ENCODE data around the gene POFUT2.

DNA sequence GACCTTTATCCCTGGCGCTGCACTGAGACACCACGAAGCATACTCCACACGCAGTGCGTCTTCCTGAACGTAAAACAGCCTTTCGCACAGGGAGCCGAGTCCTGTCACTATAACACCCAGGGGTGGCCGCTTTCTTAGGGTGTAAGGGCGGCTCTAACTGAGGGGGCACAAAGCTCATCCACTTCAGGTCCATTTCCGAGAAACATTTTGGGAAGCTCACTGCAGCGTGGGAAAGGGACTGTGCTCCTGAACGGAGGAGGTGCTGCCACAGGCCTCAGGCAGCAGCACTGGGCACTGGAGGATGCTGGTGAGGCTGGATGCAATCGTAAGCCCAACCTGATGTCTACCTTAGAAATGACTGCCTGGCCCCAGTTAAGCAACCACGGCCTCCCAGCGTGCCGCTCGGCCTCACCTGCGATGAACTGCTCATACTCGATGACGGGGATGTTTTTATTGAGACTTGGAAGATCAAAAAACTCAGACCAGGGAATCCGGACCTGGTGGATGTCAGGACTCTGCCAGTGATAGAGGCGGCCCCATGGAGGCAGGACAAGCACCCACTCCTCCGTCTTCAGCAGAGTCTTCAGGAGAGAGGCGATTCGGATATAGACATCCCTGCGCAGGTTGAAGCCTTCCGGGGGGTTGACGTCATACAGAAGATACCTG is 2.3 kb downstream of the POFUT2 start:
- TF ChIP-seq ZC3H10 (CRISPR knock-in tag; IDR thresholded peaks at IDR 0.05) (no peak), PATZ1 (CRISPR knock-in tag; IDR thresholded peaks at IDR 0.05; ENCODE audit: borderline replicate concordance) (no peak), ARNTL (CRISPR knock-in tag; IDR thresholded peaks at IDR 0.05; ENCODE audit: borderline replicate concordance, low read depth) (no peak), ZNF565 (CRISPR knock-in tag; conservative IDR thresholded peaks at IDR 0.05; ENCODE audit: low read depth) (no peak), ZFP30 (CRISPR knock-in tag; IDR thresholded peaks at IDR 0.05) (no peak), TOX (CRISPR knock-in tag; IDR thresholded peaks at IDR 0.05; ENCODE audit: borderline replicate concordance) (no peak), TCF4 (CRISPR knock-in tag; IDR thresholded peaks at IDR 0.05; ENCODE audit: borderline replicate concordance) (no peak), ZNF8 (CRISPR knock-in tag; IDR thresholded peaks at IDR 0.05) (no peak), PPARA (CRISPR knock-in tag; IDR thresholded peaks at IDR 0.05; ENCODE audit: borderline replicate concordance) (no peak)
- TF ChIP-seq, protein P1, sequence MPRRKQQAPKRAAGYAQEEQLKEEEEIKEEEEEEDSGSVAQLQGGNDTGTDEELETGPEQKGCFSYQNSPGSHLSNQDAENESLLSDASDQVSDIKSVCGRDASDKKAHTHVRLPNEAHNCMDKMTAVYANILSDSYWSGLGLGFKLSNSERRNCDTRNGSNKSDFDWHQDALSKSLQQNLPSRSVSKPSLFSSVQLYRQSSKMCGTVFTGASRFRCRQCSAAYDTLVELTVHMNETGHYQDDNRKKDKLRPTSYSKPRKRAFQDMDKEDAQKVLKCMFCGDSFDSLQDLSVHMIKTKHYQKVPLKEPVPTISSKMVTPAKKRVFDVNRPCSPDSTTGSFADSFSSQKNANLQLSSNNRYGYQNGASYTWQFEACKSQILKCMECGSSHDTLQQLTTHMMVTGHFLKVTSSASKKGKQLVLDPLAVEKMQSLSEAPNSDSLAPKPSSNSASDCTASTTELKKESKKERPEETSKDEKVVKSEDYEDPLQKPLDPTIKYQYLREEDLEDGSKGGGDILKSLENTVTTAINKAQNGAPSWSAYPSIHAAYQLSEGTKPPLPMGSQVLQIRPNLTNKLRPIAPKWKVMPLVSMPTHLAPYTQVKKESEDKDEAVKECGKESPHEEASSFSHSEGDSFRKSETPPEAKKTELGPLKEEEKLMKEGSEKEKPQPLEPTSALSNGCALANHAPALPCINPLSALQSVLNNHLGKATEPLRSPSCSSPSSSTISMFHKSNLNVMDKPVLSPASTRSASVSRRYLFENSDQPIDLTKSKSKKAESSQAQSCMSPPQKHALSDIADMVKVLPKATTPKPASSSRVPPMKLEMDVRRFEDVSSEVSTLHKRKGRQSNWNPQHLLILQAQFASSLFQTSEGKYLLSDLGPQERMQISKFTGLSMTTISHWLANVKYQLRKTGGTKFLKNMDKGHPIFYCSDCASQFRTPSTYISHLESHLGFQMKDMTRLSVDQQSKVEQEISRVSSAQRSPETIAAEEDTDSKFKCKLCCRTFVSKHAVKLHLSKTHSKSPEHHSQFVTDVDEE (CRISPR knock-in tag; IDR thresholded peaks at IDR 0.05), result no peak
- TF ChIP-seq, protein P2, sequence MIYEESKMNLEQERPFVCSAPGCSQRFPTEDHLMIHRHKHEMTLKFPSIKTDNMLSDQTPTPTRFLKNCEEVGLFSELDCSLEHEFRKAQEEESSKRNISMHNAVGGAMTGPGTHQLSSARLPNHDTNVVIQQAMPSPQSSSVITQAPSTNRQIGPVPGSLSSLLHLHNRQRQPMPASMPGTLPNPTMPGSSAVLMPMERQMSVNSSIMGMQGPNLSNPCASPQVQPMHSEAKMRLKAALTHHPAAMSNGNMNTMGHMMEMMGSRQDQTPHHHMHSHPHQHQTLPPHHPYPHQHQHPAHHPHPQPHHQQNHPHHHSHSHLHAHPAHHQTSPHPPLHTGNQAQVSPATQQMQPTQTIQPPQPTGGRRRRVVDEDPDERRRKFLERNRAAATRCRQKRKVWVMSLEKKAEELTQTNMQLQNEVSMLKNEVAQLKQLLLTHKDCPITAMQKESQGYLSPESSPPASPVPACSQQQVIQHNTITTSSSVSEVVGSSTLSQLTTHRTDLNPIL (CRISPR knock-in tag; IDR thresholded peaks at IDR 0.05; ENCODE audit: low read depth), result no peak
